ENCODE measurements around the gene ASIC2. TPM values are rescaled to one million over a fixed set of nuclear protein-coding genes. Genes with fewer than 3 reads are reported as not detected.

ASIC2 gene
- polyA plus RNA-seq, 10 donors, result 0.11 to 0.40 (median 0.21) TPM

DNA sequence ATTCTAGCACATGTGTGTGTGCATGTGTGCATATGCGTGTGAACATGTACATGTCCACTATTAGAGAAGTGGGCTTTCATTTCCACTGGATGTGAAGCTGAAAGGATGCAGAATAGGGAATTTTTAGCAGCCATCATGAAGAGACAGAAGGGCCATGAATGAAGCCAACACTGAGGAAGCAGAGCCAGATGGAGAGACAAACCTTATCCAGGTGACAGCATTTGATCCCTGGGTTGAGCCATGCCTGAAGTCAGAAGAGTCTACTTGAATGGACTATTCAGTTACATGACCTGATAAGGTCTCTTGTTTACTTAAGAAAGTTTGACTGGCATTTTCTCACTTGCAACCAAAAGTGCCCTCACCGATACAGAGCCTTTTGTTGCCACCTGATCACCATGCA, 88.4 kb downstream of the ASIC2 start:
- no peak for DNase-seq

DNA sequence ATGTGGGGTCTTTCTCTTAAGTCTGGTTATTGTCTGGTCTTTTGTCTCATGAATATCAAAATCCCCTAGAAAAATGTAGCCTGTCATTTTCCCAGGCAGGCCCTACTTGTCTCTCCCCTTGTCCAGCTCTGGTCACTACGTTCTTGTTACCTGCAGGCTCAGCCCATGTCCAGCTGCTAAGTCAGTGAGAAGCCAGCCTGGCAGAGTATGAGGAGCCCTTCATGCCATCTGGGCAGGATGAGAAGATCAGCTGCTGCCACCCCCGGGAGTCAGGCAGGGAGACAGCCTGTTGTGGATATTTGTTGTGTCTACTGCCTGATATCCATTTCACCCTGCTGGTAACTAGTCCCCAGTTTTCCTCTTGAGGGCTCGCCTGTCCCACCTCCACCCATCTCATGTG, 88.9 kb downstream of the ASIC2 start:
- DNase-seq, result no peak

DNA sequence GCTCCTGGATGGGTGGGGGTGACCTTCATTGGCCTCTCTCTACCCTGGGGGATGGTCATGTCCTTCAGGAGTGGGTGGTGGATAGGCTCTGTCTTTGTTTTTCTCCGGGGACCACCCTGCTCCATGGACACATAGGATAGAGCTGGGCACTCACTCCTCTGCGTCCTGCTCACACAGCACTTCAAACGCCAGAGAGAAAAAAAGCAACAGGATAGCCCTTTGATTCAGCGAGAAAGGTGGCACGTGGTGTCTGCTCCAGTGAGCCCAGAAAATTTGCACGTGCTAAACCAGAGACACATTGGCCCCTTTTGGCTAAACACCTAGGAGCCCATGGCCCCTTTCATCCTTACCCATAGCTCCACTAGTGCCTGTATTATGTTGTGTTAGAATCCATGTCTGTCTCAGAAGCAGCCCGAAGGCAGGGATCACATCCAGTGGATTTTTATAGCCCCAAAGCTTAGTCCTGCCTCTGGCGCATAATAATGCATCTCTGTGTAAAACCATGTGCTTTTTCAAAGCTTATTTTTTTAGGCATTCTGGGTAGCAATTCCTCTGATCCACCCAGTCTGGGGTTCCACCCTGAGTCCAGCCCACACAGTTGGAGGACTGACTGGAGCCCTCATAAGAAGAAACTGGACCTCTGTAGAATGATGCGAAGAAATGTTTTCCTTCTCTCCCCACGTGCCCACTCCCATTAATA, 90.1 kb downstream of the ASIC2 start:
- DNase-seq, result no peak

DNA sequence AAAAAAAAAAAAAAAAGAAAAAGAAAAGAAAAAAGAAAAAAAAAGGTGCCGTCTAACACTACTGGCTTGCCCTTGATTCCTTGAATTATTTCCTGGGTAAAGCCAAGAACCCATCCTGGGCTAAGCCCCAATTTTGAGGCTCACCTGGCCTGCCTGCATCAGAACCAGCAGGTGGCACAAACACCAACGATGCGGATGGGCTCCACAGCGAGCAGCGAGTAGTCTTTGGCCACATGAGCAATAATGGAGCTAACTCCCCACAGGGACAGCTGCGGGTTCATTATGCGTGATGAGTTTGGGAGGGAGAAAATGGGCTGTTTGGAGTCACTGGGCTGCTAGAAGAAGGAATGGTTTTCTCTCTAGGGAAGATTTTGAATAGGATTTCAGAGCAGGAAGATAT, 91.1 kb downstream of the ASIC2 start:
- DNase-seq, result no peak

DNA sequence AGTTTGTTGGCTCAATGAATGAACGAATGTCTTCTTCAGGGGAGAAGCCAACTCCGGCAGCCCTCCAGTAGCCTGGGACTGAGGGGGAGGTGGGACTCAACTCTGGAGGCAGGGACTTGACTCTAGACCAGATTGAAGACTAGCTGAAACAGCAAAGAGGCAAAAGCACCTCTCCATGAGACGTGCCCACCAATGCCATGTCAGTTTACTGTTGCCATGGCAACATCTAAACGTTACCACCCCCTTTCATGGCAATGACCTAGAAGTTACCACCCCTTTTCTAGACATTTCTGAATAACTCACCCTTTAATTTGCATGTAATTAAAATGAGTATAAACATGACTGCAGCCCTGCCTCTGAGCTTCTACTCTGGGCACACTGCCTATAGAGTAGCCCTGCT, 91.8 kb downstream of the ASIC2 start:
- no peak for DNase-seq

DNA sequence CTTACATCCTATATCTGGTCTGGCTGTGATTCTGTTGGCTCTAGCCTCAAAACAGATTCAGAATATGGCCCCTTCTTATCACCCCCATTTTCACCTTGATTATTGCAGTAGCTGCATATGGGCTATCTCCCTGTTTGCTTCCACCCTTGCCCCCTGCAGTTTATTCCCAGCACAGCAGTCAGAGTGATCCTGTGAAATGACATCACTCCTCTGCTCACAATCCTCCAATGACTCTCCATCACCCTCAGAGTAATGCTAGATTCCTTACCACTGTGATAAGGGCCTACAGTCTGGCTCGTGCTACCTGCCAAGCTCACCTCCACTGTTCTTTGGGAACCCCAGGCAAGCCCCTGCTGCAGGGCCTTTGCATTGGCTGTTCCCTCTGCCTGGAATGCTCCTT, 92.5 kb downstream of the ASIC2 start:
- no peak for DNase-seq

DNA sequence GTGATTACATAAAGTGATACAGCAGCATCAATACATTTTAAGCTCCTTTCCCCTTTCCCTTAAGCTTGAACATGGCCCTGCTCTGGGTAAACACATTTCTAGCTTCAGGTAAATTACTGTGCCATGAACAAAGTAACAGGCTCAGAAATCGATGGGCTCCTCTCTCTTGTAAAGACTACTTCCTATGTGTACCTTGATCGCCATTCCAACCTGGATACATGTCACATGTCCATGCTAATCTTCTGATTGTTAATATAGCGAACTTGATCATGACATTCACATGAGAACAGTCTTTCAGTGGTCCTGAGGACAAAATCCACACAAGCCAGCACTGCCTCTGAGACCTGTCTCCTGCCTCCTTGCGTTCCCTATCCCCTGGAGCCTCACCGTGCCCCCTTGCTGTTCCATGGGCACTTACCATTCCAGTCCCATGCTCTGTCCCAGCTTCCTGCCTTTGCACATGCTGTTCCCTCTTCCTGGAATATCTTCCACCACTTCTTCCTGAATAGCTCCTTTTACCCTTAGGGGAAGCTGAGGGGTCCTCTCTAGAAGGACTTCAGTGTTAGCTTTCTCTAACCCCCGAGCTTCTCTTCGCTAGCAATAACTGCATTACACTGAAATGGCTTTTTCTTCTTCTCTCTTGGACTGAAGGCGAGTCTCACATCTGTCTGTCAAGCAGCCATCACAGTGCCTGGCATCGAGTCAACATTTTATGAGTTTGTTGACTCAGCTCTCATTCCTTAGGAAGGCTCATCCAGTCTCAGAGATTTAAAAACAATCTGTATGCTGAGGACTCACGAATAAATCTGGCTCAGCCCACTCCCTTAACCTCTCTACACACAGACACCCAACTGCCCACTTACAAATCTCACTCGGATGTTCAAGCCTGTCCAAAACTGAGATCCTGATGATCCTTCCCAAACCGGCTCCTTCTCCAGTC, 93.3 kb downstream of the ASIC2 start:
- DNase-seq, result peak; percentile 40 to 84 (median 51)

DNA sequence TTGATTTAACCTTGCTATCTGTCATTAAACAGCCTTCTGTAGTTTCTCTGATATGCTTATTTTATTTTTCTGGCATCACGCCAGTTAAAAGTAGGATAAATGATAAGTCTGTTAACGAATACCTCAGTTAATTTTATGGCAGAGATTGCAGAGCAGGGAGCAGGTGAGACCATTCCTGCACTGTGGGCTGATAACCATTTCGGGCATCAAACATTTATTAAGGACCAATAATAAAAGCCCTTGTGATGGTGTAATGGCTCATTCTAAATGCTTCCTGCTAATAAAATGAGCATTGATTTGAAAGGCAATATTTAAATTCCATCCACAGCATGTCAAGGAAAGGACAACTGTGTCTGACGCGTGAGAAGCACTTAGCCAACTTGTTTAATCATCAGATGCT, 94.1 kb downstream of the ASIC2 start:
- no peak for DNase-seq

DNA sequence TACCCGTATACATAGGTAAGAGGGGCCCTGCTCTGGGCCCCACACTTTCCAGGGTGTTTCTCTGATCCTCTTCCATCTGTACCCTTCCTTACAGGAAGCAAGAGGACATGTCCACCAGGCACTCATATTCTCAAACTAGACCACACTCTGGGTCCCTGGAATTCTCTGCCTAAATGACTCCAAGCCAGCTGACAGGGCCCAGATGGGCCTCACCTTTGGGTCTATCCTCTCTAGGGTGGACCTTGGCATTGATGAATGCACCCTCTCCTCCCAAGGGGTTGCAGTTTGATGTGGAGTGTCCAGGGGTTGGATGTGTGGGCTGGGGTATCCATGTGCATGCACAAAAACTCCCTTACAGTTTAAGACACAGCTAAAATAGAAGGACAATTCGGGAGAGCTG, 95.8 kb downstream of the ASIC2 start:
- no peak for DNase-seq

DNA sequence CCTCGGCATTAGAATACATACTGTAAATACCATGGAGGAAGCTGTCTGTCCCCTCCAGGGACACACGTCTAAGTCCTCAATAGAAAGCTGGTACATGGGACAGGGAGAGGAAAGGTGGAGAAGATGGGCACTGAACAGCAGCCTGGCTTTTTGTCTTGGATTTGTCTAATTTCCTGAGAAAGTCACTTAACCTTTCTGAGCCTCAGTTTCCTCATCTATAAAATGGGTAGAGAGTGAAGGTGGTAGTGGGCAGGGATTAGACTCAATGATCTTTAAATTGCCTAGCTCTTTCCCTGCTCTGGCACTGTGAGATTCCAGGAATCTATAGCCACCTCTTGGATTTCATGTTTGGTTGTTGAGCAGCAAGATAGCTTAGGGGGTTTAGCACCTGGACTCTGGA, 96.2 kb downstream of the ASIC2 start:
- no peak for DNase-seq

DNA sequence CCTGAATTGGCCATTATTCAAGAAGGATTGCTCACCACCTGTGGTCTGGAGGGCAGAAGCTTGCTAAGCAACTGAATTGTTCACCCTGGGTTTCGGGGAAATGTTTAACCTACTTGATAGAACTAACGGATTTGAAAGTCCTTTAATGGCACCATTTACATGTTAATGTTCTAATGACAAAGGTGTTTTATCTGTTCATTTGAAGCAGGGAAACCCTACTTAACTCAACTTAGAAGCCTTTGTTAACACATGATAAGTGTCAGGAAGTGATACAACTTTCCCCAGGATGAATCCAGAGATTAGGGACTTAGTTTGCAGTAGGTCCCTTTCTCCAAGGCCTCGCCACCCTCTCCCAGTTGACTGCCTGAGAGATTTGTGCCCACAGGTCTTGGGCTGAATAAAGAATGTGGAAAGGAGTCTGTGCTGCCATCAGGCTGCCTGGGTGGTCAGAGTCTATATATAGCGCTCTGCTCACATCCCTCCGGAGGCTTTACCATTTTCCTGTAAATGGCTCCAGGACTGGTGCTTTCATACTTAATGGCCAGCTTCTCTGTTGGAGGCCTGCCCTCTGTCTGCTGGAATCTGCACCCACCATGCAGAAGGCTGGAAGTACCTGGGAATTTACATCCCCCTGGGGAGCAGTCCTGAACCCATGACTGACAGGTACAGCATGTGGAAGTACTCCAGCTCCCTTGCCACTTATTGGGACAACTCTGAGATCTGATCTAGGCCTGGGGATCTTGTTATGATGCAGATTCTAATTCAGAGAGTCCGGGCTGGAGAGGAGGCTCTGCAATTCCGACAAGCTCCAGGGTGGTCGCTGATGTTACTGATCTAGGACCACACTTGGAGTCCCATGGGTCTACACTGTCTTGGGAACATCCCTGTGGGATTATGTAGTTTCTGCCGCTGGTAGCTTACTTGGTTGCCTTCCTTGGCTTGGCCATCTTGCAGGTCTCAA, 99.9 kb downstream of the ASIC2 start:
- DNase-seq, result no peak

DNA sequence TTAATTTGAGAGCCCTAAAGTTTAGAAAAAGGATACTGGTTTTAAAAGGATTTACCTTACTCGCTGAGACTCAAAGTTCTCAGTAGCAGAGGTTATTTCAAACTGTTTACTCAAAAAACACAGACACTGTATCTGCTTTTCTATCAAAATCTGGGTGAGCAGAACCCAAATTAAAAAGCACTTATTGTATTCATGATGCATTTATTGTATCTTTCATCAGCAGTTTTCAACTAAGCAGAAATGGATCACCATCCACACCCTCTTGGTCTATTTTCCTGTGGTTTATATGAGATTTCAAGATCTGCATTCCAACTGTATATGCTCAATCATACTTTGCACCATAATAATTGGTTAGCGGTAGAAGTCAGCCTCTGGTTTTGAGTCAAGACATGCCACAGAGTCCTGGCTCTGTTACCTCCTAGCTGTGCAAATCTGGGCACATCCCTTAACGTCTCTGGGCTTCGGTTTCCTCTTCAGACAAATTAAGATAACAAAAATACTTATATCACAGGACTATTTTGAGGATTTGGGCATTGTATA, 109.5 kb downstream of the ASIC2 start:
- no peak for DNase-seq

DNA sequence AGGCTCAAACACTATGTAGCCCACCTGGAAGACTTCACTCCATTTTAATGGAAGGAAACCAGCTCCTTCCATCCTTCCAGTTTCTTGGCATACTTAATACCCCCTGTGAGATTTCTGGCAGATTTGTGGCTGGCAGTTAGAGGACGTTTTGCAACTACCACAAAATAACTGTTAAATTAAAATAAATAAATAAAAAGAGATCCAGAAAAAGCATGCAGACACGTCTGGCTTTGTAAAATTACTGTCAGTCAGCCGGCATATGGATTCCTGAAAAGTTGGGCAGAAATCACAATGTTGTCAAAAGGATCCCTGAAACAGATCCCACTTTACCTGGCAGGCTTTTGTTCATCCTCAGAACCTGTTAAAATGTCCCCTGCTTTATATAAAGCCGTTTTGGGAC, 113.9 kb downstream of the ASIC2 start:
- DNase-seq, result no peak

DNA sequence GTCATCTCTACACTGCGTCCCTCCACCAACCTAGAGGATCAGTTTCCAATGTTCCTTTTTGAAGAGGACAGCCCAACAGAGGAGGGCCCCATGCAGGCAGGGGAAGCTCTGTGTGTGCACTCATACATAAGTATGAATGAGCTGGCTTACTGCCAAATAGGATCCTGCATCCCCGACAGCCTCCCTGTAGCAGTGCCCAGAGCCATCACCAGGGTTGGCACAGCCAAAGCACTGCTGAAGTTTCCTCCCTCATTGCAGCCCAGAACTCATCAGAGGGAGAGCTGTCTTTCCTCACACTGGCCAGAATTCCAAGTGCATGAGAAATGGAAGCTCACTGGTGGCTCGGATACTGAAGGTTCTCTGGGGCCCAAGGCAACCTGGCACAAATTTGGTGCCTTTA, 114.4 kb downstream of the ASIC2 start:
- no peak for DNase-seq

DNA sequence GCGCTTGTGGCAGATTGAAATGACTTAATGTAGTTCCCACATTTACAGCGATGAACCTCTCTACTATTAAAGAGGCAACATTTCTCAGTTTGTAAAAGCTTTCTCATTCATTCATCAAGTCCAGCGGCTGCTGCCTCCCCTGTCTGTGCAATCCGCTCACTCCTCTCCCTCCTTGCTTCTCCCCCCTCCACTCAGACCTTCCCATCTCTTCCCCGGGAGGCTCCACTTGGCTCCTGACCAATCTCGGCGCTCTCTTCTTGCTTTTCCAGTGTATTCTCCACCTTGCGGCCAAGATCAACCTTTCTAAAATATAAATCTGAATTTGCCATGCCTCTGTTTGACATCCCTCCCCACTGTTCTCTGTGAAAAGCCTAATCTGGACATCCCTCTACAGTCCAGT, 117.5 kb downstream of the ASIC2 start:
- DNase-seq, result peak in 2 of 3 donors; percentile 70 to 83

DNA sequence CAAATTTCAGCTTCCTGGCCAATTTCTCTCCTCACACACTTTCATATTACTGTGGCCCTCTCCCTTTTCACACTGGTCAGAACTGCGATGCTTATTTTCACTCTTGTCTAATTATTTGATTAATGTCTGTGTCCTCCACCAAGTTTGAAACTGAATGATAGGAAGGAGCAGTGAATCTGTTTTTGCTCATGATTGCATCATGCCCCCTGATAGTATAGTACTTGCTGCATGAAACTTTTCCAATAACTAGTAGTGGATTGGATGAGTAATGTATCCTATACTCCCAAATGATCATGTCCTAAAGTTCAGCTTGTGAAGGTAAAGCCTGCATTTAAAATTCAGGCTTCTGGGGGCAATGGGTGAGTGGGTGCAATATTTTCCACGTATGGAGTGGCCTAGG, 121.2 kb downstream of the ASIC2 start:
- no peak for DNase-seq

DNA sequence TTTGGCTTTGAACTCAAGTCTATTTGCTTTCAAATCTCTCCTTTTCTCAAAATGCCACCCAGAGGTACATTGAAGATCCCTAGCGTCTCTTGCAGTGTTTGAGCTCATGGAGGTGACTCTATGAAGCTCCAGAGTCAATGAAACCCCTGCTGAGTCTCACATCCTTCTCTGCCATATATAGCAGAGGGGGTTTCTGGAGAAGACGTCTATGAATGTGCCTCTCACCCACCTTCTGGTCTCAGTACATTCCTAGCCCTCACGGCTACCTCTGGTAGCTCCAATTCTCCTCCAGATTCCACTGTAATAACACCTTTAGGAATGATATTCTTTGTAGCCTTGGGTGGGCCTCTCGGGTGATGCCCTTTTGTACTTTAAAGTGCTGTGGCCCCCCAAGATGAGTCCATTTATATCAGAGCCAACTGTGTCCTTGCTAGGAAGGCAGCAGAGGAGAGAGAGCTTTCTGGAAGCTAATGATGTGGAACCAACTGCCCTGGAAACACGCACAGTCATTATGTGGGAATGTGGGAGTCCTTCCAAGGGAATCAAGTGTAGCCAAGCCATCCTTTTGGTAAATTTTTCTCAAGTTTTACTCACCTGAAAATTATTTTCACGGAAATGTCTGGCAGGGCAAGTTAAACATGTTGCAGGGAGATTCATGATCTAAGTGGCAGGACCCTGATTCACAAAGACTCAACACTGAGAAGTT, 123.4 kb downstream of the ASIC2 start:
- DNase-seq, result peak in 1 of 3 donors; percentile 22

DNA sequence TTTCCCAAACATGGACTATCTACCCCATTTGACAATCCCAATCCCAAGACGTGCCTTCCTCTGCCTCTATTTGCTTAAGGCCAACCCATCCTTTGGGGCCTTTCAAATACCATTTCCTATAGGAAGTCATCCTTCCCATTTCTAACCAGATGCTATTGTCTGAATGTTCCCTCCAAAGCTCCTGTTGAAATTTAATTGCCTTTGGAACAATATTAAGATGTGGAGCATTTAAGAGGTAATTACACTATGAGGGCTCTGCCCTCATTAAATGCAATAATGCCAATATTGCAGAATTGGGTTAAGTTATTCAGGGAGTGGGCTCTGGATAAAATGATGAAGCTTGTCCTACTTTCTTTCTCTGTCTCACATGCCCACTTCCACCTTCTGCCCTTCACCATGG, 125.4 kb downstream of the ASIC2 start:
- DNase-seq, result no peak

DNA sequence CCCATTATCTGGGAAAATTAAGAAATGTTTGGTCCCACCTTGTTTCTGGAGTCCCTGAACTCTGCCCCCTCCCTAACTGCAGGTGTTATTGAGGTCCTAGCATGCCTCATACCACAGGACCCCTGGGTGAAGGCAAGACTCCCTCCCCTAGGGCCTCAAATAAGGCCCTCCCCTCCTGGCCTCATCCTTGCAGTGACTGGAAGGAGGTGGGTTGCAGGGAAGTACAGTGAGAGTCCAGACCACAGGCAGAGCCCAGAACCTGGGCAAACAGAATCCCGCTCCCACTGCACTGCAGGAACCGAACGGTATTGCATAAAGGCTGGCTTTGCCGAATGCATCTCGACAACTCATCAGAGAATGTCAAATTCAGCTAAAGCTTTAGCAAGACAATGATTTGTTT, 126.6 kb downstream of the ASIC2 start:
- DNase-seq, result no peak

DNA sequence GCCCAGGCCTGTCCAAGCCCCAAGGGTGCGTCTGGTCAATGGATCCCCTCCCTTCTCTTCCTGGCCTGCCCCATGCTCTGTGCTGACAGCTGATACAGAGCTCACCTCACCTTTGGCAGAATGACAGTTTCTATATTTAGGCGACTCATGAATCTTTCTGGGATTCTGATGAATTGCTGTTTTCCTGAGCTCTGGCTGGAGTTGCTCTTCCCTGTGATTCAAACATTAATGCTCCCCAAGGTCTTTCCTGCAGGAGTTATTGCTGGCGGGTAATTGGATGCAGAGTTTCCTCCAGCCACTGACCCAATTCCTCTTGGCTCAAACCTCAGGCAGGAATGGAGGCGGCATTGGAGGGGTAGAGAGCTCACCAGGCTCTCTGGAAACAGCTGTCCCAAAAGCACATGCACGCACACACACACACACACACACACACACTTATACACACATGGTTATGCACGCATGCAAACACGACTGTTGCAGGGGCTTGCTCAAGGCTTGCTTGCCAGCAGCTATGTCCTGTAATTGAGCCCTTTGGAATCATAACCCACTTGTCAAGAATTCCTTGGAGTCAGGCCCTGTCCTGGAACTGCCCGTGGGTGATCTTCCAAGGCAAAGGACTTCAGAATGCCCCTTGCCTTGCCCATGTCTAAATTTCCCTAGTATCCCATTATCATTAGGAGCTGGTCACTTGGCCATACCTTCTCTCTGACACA, 128.8 kb downstream of the ASIC2 start:
- DNase-seq, result peak; percentile 73 to 92 (median 75)

Measured in muscle of back (tissue), 11 donors.